K562 treated with DMSO at 1 percent for 48 hours (cell line): ENCODE results near the gene APBA1. TPM values are rescaled to one million over a fixed set of nuclear protein-coding genes. Genes with fewer than 3 reads are reported as not detected.

Experiments
- total RNA-seq: library from RNA; unstranded; fragments of 300-600 nt; gene quantifications from 2 replicates; pipeline ENCODE4 v1.2.3, GENCODE V29; 2022; ENCODE audit warnings: low replicate concordance; ENCODE audit errors: extremely low read depth

APBA1 gene
- not detected in 2 replicates for total RNA-seq

GRCh38 chr9:69671879-69672595 lies at the start of gene APBA1:
Gene APBA1 (minus strand): TSS chr9:69672371.

Other genes starting within 250 kb of the APBA1 start
- gene PTAR1, start 87.6 kb upstream of the APBA1 start, total RNA-seq = not detected in 2 replicates
- gene CFAP95, start 148.4 kb upstream of the APBA1 start, total RNA-seq = not detected in 2 replicates